Measurements from ENCODE around the gene CEP83.
"Not testable (repeated sequence)": the region's sequence is repeated elsewhere in the genome, so short reads cannot be mapped to it uniquely, and the experiment has no call there.

Gene CEP83

DNA sequence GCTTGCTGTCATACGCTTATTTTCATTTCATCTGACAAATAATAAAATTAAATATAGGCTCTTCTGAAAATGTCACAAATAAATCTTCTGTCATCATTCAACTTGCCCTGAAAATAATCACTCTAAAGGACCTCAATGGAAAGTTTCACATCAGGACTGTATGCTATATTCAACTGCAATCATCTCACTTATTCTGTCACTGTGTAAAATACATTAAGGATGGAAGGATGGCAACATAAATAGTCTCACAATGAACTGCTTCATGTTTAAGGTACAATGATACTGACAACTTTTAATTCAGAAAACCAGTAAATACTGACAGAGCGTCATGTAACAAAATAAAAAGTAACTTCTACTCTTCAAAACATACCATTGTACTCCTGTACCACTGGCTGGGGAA is 82.1 kb downstream of the CEP83 start:
- no peak for DNase-seq (ENCODE audit: low spot score)

DNA sequence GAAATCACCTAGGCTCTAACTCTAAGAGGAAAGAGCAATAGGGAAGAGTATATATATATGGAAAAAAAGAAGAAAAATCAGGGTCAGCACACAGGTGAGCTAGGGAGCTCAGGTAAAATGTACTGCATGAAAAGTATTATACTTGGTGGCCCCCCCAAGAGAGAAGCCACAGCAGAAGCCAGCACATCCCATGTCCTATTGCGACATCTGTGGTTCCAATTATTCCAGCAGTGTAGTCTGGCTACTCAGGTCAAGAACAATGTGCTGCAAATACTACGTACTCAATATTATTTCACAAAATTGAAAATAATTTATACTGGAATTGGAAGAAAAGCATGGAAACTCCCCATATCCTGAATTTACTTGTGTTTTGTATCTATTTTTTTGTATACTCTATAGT is 85.5 kb downstream of the CEP83 start:
- DNase-seq (ENCODE audit: low spot score) = no peak

DNA sequence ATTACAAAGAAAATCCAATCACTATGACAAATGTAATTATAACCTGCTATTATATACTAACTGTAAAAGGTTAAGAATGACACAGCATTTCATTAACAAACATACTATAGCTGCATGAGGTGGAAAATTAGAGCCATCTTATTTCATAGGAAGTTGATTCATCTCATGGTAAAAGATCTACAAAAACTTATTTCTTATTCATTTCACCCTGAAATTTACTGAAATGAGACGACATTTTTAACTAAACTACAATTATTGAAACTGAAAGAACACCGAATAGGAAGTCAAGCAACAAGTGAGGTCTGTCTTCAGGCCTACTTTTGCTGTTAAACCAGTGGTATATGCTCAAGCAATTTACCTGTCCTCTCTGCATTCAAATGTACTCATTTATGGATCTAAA is 87.2 kb downstream of the CEP83 start:
- no peak for DNase-seq (ENCODE audit: low spot score)

DNA sequence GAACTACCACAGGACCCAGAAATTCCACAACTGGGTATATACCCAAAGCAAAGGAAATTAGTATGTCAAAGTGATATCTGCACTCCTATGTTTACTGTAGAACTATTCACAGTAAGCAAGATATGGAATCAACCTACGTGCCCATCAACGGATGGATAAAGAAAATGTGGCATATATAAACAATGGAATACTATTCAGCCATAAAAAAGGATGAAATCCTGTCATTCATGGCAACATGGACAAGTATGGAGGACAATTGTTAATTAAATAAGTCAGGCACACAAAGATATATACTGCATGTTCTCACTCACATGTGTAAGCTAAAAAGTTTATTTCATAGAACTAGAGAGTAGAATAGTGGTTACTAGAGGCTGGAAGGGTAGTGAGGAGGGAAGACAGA is 97.0 kb downstream of the CEP83 start:
- DNase-seq (ENCODE audit: low spot score) = no peak

DNA sequence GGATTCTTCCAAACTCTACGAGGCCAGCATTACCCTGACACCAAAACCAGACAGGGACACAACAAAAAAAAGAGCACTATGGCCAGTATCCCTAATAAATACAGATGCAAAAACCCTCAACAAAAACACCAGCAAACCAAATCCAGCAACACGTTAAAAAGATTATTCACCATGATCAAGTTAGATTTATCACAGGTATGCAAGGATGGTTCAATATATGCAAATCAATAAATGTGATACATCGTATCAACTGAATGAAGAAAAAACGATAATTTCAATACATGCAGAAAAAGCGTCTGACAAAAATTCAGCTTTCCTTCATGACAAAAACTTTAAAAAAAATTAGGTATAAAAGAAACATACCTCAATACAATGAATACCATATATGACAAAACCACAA is 99.9 kb downstream of the CEP83 start:
- no peak for DNase-seq (ENCODE audit: low spot score)

DNA sequence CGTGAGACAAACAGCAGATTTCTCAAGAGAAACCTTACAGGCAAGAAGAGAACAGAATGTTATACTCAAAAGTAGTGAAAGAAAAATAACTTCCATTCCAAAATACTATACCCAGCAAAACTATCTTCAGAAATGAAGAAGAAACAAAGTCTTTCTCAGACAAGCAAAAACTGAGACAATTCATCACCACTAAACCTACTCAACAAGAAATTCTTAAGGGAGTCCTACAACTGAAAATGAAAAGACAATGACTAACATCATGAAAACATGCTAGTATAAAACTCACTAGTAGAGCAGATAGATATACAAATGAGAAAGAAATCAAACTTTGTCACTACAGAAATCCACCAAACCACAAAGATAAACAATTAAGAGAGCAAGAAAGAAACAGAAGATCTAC is 106.5 kb downstream of the CEP83 start:
- DNase-seq (ENCODE audit: low spot score) = no peak

DNA sequence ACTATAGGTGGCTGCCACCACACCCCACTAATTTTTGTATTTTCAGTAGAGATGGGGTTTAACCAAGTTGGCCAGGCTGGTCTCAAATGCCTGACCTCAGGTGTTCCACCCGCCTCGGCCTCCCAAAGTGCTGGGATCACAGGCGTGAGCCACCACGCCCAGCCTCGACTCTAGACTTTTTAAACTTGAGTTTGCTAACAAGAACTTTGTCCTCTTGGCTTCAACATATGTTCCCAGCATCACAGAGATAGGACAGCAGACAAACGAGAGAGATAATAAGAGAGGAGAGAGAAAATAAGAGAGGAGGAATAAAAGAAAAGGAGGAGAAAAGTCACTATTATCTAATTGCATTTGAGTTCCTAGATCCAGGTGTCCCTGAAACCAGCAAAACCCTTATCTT is 119.1 kb downstream of the CEP83 start:
- DNase-seq (ENCODE audit: low spot score) = no peak

DNA sequence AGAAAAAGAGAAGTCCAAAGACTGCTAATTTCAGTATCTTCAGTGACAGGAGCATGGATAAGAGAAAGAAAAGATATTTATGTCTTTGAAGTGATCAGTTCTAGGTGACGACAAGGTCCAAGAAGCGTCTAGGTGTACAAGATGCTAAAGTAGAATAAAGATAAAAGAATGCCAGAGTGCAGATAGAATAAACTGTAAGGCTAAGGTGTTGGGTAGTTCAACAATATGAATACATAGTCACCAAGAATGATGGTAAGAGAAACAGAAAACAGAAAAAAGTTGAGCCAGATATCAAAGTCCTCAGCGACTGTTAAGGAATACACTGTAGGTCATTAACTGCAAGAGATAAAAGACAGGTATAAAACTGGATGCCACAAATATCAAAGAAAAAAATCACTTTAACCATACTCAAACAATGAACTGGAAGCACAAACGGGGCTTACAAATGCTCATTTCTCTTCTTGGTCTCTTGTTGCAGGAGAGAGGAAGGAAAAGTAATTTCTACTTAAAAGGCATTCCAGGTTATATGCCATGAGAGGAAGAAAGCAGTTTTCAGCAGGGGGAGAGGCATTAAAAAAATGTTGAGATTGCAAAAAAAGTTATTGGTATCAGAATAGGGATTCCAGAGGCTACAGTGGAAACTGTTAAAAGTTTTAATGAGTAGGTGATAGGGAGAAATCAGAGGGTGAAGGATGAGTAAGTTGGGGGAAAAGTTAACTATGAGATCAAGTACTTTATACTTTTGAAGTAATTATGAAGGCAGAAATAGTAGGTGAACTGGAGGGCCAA is 121.5 kb downstream of the CEP83 start:
- no peak for DNase-seq (ENCODE audit: low spot score)

DNA sequence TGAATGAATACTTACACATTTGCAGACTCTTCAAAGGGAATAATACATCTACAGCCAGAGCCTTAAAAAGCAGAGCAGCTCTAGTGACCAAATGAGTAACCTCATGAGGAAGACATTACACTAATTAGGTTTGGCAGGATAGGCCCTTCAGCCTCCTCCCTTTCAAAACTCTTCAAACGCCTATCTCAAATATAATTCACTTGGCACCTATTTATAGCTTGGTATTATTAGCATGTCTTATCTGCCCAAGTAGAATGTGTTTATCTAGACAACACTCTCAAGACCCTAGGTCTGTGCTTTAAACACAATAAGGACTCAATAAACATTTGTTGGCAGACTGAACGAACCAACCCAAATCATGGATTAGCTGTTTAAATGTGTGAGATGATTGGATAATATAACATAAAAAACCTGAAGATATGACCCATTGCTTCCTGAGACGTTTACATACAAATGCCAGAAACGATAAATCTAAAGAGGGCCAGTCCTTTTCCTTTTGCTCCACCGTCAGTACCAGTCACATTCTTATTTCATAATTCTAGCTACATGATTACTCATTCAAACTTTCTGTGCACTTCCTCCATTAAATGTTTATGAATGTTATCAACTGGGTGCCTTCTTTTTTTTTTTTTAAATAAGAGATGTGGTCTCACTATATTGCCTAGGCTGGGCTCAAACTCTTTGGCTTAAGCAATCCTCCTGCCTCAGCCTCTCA is 123.3 kb downstream of the CEP83 start:
- no peak for DNase-seq (ENCODE audit: low spot score)

DNA sequence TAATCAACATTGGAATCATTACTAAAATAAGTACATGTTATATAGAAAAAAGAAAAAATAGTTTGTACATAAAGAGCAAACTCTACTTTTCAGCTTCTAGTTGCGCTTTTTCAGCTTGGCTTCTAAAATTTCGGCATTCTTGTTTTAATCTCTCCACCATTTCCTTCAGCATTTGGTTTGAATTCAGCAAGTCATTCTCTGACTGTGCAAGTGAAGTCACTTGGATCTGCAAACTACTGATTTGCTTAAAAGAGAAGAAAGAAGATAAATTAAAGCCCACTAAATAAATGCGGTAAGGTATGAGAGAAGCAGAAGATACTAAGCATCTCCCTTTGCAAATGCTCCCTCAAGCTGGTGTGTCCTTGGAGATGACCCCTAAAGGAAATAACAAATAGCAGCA is 126.3 kb downstream of the CEP83 start:
- no peak for DNase-seq (ENCODE audit: low spot score)

DNA sequence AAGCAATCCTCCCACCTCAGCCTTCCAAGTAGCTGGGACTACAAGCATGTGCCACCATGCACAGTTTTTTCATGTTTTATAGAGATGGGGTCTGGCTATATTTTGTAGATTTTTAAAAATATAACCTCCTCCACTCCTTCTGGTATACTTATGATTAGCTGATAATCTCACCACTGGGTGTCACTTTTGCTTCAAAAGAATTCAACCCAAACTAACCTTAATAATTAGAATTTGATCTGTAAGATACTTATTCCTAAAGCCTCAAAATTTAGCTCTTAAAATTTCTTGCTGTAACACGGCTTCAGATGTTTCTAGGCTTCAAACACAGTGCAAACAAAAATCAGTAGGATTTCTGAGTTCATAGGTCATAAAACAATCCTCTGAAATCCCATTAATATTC is 130.3 kb downstream of the CEP83 start:
- DNase-seq (ENCODE audit: low spot score) = no peak

DNA sequence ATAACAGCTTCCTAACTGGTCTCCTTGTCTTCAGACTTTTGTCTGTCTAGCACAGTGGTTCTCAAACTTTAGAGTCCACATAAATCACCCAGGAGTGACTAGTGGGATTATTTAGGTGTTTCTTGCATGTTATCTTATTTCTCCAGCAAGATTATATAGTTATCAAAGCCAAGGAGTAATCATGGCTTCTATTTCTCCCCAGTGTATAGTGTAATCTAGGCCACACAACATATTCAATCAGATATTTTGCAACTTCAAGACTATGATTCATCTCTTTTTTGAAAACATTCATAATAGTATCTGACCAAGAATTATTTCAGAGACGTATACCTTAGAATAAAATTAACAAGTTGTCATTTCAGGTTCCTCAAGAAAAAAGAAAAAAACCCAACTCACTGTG is 131.9 kb downstream of the CEP83 start:
- DNase-seq (ENCODE audit: low spot score) = no peak

DNA sequence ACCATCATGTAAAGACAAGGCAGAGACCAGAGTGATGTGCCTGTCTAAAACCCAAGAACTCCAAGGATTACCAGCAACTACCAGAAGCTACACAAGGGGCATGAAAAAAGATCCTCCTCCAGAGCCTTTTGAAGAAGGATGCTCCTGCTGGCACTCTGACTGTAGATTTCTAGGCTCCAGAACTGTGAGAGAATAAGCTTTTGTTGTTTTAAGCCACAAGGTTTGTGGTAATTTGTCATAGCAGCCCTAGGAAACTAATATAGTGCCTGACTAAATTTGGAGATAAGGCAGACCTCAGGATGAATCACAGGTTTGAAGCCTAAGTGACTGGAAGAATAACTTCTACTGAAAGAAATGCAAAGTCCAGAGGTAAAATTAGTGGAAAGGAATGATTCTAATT is 132.9 kb downstream of the CEP83 start:
- DNase-seq (ENCODE audit: low spot score) = no peak

DNA sequence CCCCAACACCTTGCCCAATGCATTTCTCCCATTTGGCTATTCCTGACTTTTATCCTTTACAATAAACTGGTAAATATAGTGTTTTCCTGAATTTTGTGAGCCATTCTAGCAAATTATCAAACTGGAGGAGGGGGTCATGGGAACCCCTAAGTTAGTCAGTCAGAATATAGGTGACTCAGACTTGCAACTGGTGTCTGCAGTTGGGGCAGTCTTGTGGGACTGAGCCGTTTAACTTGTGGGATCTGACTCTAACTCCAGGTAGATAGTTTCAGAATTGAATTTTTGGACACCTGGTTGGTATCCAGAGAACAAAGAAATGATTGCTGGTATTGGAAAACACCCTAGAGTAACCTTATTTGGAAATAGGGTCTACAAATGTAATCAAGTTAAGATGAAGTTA is 133.4 kb downstream of the CEP83 start:
- no peak for DNase-seq (ENCODE audit: low spot score)

DNA sequence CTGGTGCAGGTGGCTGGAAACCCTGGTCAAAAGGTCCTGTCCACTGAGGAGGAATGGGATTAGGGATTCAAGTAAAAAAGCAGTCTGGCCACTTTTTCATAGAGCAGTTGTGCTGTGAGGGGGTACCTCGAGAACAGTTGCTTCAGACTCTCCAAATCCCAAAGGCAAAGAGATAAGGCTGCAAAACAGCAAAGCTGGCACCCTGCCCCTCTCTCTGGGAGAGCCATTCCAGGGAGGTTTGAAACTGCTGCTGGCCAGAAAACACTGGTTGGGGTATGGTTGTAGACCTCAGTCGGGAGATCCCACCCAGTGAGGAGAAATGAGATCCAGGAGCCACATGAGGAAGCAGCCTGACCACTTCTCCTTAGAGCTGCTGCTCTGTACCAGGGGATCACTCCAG is 137.3 kb downstream of the CEP83 start:
- no peak for DNase-seq (ENCODE audit: low spot score)

DNA sequence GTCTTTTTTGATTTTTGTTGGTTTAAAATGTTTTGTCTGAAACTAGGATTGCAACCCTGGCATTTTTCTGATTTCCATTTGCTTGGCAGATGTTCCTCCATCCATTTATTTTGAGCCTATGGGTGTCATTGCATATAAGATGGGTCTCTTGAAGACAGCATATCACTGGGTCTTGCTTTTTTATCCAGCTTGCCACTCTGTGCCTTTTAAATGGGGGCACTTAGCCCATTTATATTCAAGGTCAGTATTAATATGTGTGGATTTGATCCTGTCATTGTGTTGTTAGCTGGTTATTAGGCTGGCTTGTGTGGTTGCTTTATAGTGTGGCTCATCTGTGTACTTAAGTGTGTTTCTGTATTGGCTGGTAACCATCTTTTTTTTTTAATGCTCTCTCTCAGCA is 139.6 kb downstream of the CEP83 start:
- DNase-seq (ENCODE audit: low spot score) = no peak

DNA sequence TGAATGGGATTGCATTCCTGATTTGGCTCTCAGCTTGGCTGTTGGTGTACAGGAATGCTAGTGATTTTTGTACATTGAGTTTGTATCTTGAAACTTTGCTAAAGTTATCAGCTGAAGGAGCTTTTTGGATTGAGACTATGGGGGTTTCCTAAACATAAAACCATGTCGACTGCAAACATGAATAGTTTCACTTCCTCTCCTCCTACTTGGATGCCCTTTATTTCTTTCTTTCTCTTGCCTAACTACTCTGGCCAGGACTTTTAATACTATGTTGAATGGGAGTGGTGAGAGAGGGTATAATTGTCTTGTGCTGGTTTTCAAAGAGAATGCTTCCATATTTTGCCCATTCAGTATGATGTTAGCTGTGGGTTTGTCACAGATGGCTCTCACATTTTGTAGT is 141.5 kb downstream of the CEP83 start:
- no peak for DNase-seq (ENCODE audit: low spot score)

DNA sequence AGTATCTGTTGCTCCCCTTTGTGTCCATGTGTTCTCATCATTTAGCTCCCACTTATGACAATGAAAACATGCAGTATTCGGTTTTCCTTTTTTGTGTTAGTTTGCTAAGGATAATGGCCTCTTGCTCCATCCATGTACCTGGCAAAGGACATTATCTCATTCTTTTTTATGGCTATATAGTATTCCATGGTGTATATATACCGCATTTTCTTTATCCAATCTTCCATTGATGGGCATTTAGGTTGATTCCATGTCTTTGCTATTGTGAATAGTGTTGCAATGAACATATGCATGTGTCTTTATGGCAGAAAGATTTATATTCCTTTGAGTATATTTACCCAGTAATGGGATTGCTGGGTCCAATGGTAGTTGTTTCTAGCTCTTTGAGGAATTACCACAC is 143.1 kb downstream of the CEP83 start:
- DNase-seq (ENCODE audit: low spot score) = not testable (repeated sequence)

DNA sequence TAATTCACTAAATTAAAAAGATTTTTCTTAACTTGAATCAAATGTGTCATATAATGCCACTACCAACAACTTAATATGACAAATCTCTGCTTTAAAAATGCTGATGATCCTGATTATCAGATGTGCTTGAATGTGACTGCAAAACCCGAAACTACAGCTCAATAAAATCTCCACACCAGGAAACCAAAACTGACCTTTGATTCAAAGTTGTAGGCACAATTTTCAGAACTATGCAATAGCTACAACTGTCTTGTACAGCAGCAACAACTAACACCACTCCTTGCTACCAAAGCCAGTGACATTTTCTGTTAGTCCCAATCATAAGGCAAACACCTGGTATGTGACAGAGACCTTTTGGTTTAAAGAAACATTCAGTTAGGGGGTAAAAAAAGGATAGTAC is 147.3 kb downstream of the CEP83 start:
- DNase-seq (ENCODE audit: low spot score) = no peak

DNA sequence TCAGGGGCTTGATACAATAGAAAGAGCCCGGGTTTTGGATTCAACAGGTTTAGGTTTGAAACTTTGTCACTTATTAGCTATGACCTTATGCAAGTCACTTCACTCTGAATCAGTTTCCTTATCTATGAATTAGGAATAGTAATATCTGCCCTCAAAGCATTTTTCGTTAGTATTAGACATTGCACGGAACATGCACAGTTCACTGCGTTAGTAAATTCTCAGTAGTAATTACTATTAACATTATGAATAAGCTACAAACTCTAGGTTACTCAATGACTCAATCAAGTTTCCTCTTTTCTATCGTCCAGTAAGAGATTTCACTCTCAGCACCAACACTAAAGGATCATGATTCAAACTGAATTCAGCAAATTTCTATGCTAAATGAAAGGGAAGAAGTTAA is 150.3 kb downstream of the CEP83 start:
- no peak for DNase-seq (ENCODE audit: low spot score)

DNA sequence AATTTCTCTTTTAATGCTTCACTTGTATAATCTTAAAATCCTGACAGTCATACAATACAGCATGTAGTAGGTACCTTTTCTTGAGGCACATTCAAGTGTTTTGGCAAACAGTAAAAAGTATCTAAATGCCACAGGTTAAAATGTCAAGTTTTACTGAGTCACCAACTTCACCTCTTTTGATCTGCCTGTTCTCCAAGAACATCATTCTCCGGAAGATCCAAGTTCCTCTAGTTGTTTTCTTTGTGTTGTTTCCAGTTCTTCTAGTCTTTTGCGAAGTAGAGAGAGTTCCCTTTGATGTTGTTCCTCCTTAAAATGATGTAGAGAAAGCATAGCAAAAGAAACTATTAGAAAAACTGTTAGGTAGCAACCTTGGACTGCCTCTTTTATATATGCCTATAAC is 151.1 kb downstream of the CEP83 start:
- no peak for DNase-seq (ENCODE audit: low spot score)

DNA sequence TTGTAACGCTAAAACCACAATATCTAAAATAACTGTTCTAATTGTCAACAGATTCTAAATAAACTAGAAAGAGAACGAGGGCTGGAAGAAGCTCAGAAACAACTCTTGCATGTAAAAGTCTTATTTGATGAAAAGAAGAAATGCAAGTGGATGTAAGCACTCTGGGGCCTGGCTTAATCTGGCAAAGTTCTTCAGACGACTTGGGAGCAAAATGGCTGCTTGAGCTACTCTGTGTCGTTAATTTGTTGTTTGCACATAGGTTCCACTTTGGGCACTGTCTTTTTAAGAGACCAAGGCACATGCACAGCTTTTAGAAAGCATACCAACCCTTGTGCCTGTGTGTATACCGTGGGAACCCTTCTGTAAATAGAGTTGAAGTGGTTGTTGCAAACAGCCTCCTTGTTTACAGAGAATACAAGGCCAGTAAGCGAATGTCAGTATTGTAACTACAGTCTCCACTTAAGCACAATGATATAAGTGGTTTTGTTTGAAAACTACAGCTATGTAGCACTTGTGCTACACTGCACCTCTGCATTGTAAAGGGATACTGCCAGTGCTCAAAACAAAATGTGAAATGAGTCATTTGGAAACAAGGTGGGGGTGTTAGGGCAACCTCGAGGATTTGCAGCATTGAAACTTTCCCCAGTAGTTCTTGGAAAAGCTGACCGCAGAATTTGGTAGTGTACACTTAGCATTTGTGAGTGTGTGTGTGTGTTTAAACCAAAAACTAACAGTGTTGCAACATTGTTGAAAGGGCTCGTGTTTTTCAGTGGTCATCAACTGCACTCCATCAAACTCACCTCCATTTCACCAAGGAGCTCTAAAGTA is 154.3 kb downstream of the CEP83 start:
- DNase-seq (ENCODE audit: low spot score) = no peak

DNA sequence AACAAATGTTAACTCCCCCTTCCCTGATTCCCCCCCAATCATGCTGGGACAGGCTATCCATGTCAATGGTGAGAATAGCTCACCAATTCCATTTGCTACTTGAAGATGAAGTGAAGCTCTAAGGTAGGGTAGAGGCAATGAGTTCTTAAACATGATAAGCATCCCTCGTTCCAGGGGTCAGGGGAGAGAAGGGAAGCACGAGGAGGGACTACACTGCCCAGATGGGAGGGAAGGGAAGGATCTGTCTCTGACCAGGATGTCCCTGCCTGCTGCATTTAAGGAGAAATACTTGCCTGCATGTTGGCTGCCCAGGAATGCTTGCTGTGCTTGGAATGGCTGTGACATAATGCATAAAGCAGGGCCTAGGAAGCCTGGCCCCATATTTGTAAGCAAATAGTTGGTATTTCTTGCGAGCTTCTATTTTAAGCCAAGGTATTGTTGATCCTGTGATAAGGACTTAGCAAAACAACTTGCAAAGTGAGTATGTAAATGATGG is 155.1 kb downstream of the CEP83 start:
- no peak for DNase-seq (ENCODE audit: low spot score)
